ENCODE results near the gene AFAP1. TPM values are rescaled to one million over a fixed set of nuclear protein-coding genes. Genes with fewer than 3 reads are reported as not detected.

Gene AFAP1
- total RNA-seq, 2 donors from 2014 or later, result 9.6 to 35.3 TPM

GRCh38 chr4:7790023-7790422 is 149.6 kb downstream of the AFAP1 start:
- 45 to 56% methylated on average over 2 of the region's 2 CpGs for WGBS, 2 donors
- ATAC-seq, result no peak
- intact Hi-C loops (cut with DNase I), result no loop called here
- no peak for DNase-seq
- TF ChIP-seq POLR2A (IDR thresholded peaks at IDR 0.05) (no peak), CTCF (IDR thresholded peaks at IDR 0.05) (no peak)
- Histone ChIP-seq H3K27ac (no peak overlapping the region), H3K4me3 (no peak overlapping the region), H3K4me1 (no peaks in the 10 kb centered on the region), H3K9me3 (no peaks in the 10 kb centered on the region), H3K27me3 (no peaks in the 10 kb centered on the region), H3K36me3 (replicated peaks in 1 of 2; ENCODE audit: insufficient read depth in 1 of 2, low read depth in 2 of 2) (no peaks in the 10 kb centered on the region)

- TF ChIP-seq CTCF (IDR thresholded peaks at IDR 0.05) (no peak), POLR2A (IDR thresholded peaks at IDR 0.05) (no peak)
- Histone ChIP-seq H3K36me3 (replicated peaks in 1 of 2; ENCODE audit: insufficient read depth in 1 of 2, low read depth in 2 of 2) (no peaks in the 10 kb centered on the region), H3K27me3 (no peaks in the 10 kb centered on the region), H3K4me3 (no peak overlapping the region), H3K27ac (no peak overlapping the region), H3K9me3 (no peaks in the 10 kb centered on the region), H3K4me1 (no peaks in the 10 kb centered on the region)
- intact Hi-C loops (cut with DNase I), result no loop called here
- 89 to 90% methylated on average over 9 to 13 of the region's 13 CpGs for WGBS, 2 donors
- no peak for ATAC-seq
- no peak for DNase-seq
Observed at GRCh38 chr4:7788694-7789425, 150.8 kb downstream of the AFAP1 start.

- no peak overlapping the region for H3K27ac ChIP-seq
- no peaks in the 10 kb centered on the region for H3K36me3 ChIP-seq (replicated peaks in 1 of 2; ENCODE audit: insufficient read depth in 1 of 2, low read depth in 2 of 2)
- TF ChIP-seq POLR2A (IDR thresholded peaks at IDR 0.05), result no peak
- H3K9me3 ChIP-seq, result no peaks in the 10 kb centered on the region
- intact Hi-C loops (cut with DNase I), result no loop called here
- ATAC-seq (no peak), DNase-seq (no peak)
- 95% methylated on average over 17 of the region's 17 CpGs for WGBS, 2 donors
- no peaks in the 10 kb centered on the region for H3K4me1 ChIP-seq
- no peaks in the 10 kb centered on the region for H3K27me3 ChIP-seq
- H3K4me3 ChIP-seq, result no peak overlapping the region
Observed at GRCh38 chr4:7788193-7788592, 151.5 kb downstream of the AFAP1 start.

GRCh38 chr4:7787681-7788141 is 151.9 kb downstream of the AFAP1 start:
- TF ChIP-seq CTCF (IDR thresholded peaks at IDR 0.05), result no peak
- no peak for TF ChIP-seq POLR2A (IDR thresholded peaks at IDR 0.05)
- Histone ChIP-seq H3K9me3 (no peaks in the 10 kb centered on the region), H3K27ac (no peak overlapping the region), H3K36me3 (replicated peaks in 1 of 2; ENCODE audit: insufficient read depth in 1 of 2, low read depth in 2 of 2) (no peaks in the 10 kb centered on the region), H3K4me1 (no peaks in the 10 kb centered on the region), H3K27me3 (no peaks in the 10 kb centered on the region), H3K4me3 (no peak overlapping the region)
- WGBS, 2 donors, result 91 to 100% methylated on average over 12 to 25 of the region's 30 CpGs
- DNase-seq (no peak), ATAC-seq (no peak)
- intact Hi-C loops (cut with DNase I), result no loop called here

- H3K4me3 ChIP-seq, result no peak overlapping the region
- intact Hi-C loops (cut with DNase I), result no loop called here
- DNase-seq (no peak), ATAC-seq (no peak)
- H3K27me3 ChIP-seq, result no peaks in the 10 kb centered on the region
- H3K36me3 ChIP-seq (replicated peaks in 1 of 2; ENCODE audit: insufficient read depth in 1 of 2, low read depth in 2 of 2), result no peaks in the 10 kb centered on the region
- H3K9me3 ChIP-seq, result no peaks in the 10 kb centered on the region
- no peak overlapping the region for H3K27ac ChIP-seq
- 91% methylated on average over 13 to 15 of the region's 15 CpGs for WGBS, 2 donors
- no peaks in the 10 kb centered on the region for H3K4me1 ChIP-seq
- no peak for TF ChIP-seq CTCF (IDR thresholded peaks at IDR 0.05)
- TF ChIP-seq POLR2A (IDR thresholded peaks at IDR 0.05), result no peak
Observed at GRCh38 chr4:7787067-7787466, 152.6 kb downstream of the AFAP1 start.
